ENCODE data around the gene TMEM163. TPM values are rescaled to one million over a fixed set of nuclear protein-coding genes. Genes with fewer than 3 reads are reported as not detected.

TMEM163 gene
- total RNA-seq, 2 experiments from 2014 or later: 0.51 TPM; not detected in 1

DNA sequence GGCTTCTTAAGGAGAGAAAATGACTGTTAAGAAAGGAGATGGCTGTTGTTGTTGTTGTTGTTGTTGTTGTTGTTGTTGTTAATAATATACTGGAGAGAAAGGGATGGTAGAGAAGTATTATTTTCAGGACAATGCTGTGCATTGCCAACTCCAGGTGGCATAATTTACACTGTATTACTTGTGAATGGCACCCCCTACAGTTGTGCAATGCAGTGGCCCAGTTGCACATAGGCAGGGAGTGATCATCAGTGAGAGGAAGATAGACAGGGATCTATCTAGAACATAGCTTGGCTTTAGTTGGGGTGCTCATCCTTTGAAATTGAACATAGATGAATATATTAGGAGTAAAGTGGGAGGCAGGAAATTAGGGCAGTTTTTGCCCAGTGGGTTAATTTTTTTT, 47.2 kb upstream of the TMEM163 start:
- Histone ChIP-seq H3K4me1 (ENCODE audit: insufficient read depth, low read length, poor library complexity, severe bottlenecking) (no peaks in the 10 kb centered on the region), H3K4me2 (ENCODE audit: low read length) (no peak overlapping the region), H3K27ac (ENCODE audit: low read depth, low read length, poor library complexity, severe bottlenecking) (no peak overlapping the region), H2AFZ (ENCODE audit: low read length) (no peak overlapping the region), H3K4me3 (ENCODE audit: low read depth, low read length, poor library complexity, severe bottlenecking) (no peak overlapping the region), H4K20me1 (ENCODE audit: insufficient read depth, low read length) (no peaks in the 10 kb centered on the region), H3K9me3 (ENCODE audit: low read length) (no peaks in the 10 kb centered on the region), H3K79me2 (ENCODE audit: insufficient read depth, low read depth, low read length) (no peaks in the 10 kb centered on the region), H3K36me3 (ENCODE audit: insufficient read depth, low read length) (no peaks in the 10 kb centered on the region), H3K9me2 (ENCODE audit: insufficient read depth, low read length) (no peaks in the 10 kb centered on the region)
- TF ChIP-seq, protein P1, sequence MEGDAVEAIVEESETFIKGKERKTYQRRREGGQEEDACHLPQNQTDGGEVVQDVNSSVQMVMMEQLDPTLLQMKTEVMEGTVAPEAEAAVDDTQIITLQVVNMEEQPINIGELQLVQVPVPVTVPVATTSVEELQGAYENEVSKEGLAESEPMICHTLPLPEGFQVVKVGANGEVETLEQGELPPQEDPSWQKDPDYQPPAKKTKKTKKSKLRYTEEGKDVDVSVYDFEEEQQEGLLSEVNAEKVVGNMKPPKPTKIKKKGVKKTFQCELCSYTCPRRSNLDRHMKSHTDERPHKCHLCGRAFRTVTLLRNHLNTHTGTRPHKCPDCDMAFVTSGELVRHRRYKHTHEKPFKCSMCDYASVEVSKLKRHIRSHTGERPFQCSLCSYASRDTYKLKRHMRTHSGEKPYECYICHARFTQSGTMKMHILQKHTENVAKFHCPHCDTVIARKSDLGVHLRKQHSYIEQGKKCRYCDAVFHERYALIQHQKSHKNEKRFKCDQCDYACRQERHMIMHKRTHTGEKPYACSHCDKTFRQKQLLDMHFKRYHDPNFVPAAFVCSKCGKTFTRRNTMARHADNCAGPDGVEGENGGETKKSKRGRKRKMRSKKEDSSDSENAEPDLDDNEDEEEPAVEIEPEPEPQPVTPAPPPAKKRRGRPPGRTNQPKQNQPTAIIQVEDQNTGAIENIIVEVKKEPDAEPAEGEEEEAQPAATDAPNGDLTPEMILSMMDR (conservative IDR thresholded peaks at IDR 0.05; ENCODE audit: low read length): 0 out of 2 replicates have a peak, but pooled peaks have one; percentile 18
- no peak for TF ChIP-seq EZH2phosphoT487 (IDR thresholded peaks at IDR 0.05; ENCODE audit: borderline replicate concordance, low read depth, low read length)
- intact Hi-C loops (cut with micrococcal nuclease; ENCODE audit: unreplicated experiment): no loop called here
- BruUV-seq (replicated peaks): no TSS peak
- ChIA-PET POLR2A (interaction anchor here (0.6 to 1.0 kb wide), 3 partner anchors 14 to 845 kb away, joined by 3 to 4 read pairs (median 3); no protein-coding TSS in a partner anchor), CTCF (ENCODE audit: unreplicated experiment) (no interaction called here)
- no peak for DNase-seq (ENCODE audit: low spot score)

DNA sequence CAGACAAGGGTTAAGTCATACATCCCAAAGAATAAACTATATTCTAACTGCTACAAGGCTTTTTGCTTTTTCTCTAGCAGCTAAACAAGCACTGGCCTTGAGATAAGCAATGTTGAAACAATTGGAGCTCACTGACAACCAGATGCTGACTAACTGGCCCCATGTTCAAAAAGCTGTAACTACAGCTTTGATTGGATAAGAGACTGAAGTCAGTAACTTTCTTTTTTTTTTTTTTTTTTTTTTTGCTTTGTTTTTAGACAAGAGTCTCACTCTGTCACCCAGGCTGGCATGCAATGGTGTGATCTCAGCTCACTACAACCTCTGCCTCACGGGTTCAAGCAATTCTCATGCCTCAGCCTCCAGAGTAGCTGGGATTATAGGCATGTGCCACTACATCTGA, 45.4 kb upstream of the TMEM163 start:
- no peak overlapping the region for H3K4me2 ChIP-seq (ENCODE audit: low read length)
- no peaks in the 10 kb centered on the region for H3K9me3 ChIP-seq (ENCODE audit: low read length)
- TF ChIP-seq, protein P1 (conservative IDR thresholded peaks at IDR 0.05; ENCODE audit: low read length): no peak
- TF ChIP-seq EZH2phosphoT487 (IDR thresholded peaks at IDR 0.05; ENCODE audit: borderline replicate concordance, low read depth, low read length): no peak
- H3K4me3 ChIP-seq (ENCODE audit: low read depth, low read length, poor library complexity, severe bottlenecking): no peak overlapping the region
- H3K36me3 ChIP-seq (ENCODE audit: insufficient read depth, low read length): no peaks in the 10 kb centered on the region
- ChIA-PET POLR2A (interaction anchor here (0.7 kb wide), 1 partner anchor 83 kb away, joined by 5 read pairs; no protein-coding TSS in a partner anchor), CTCF (ENCODE audit: unreplicated experiment) (no interaction called here)
- H4K20me1 ChIP-seq (ENCODE audit: insufficient read depth, low read length): no peaks in the 10 kb centered on the region
- no peaks in the 10 kb centered on the region for H3K4me1 ChIP-seq (ENCODE audit: insufficient read depth, low read length, poor library complexity, severe bottlenecking)
- H3K79me2 ChIP-seq (ENCODE audit: insufficient read depth, low read depth, low read length): no peaks in the 10 kb centered on the region
- BruUV-seq (replicated peaks): no TSS peak
- H3K9me2 ChIP-seq (ENCODE audit: insufficient read depth, low read length): no peaks in the 10 kb centered on the region
- intact Hi-C loops (cut with micrococcal nuclease; ENCODE audit: unreplicated experiment): no loop called here
- no peak for DNase-seq (ENCODE audit: low spot score)
- H2AFZ ChIP-seq (ENCODE audit: low read length): no peak overlapping the region
- no peak overlapping the region for H3K27ac ChIP-seq (ENCODE audit: low read depth, low read length, poor library complexity, severe bottlenecking)

DNA sequence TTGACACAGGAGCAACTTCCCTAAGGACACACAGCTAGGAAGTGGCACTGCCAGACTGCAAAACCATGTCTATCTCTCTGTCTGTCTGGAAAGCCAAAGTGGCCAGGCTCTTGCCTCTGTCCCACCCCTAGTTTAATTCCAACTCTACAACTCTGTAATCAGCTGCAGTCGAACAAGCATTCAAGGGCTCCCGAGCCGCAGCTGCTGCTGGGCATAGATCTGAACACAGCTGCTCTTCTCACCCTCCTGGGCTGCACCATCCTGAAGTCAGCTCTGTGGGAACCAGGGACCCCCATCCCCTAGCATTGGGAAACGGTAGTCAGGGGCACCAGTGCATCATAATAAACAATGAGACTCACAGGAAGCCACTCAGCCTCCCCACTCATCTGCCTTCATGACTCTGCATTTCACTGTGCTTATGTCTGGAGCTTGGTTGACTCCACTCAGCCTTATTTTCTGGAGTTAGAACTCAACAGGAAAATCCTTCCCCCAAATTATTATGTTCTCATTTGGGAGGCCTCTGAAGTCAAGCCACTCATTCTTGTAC, 44.4 kb upstream of the TMEM163 start:
- DNase-seq (ENCODE audit: low spot score): no peak
- ChIA-PET CTCF (ENCODE audit: unreplicated experiment) (no interaction called here), POLR2A (interaction anchor here (0.6 kb wide), 1 partner anchor 1944 kb away, joined by 3 read pairs; no protein-coding TSS in a partner anchor)
- Histone ChIP-seq H3K4me3 (ENCODE audit: low read depth, low read length, poor library complexity, severe bottlenecking) (no peak overlapping the region), H3K9me3 (ENCODE audit: low read length) (no peaks in the 10 kb centered on the region), H3K4me2 (ENCODE audit: low read length) (no peak overlapping the region), H3K79me2 (ENCODE audit: insufficient read depth, low read depth, low read length) (no peaks in the 10 kb centered on the region), H3K36me3 (ENCODE audit: insufficient read depth, low read length) (no peaks in the 10 kb centered on the region), H2AFZ (ENCODE audit: low read length) (no peak overlapping the region), H4K20me1 (ENCODE audit: insufficient read depth, low read length) (no peaks in the 10 kb centered on the region), H3K27ac (ENCODE audit: low read depth, low read length, poor library complexity, severe bottlenecking) (no peak overlapping the region), H3K4me1 (ENCODE audit: insufficient read depth, low read length, poor library complexity, severe bottlenecking) (peaks cover 9% of the 10 kb centered on the region), H3K9me2 (ENCODE audit: insufficient read depth, low read length) (no peaks in the 10 kb centered on the region)
- intact Hi-C loops (cut with micrococcal nuclease; ENCODE audit: unreplicated experiment): no loop called here
- TF ChIP-seq, protein P1 (conservative IDR thresholded peaks at IDR 0.05; ENCODE audit: low read length): no peak
- no peak for TF ChIP-seq EZH2phosphoT487 (IDR thresholded peaks at IDR 0.05; ENCODE audit: borderline replicate concordance, low read depth, low read length)
- BruUV-seq (replicated peaks): no TSS peak

Measured in OCI-LY7 (cell line).